HCT116 (cell line): ENCODE data around the gene SND1. TPM values are rescaled to one million over a fixed set of nuclear protein-coding genes. Genes with fewer than 3 reads are reported as not detected.

Experiments
- ATAC-seq: fragments of 200-7000 bp; cut with Tn5 transposase; 2 replicates; pipeline ENCODE4 v1.9.1; 2020; ENCODE audit warnings: mild to moderate bottlenecking, moderate library complexity
- BruUV-seq: library from RNA; stranded (reverse); fragments of 400-500 nt; replicated peaks from 2 replicates; lab custom pipeline; 2021; lab: Mats Ljungman, UMichigan
- CTCF ChIA-PET: fragments of 300-600 bp; sonication (Branson Sonifier 250); formaldehyde crosslinking; loops from one replicate; lab custom pipeline; 2021; ENCODE audit warnings: antibody characterized with exemption; lab: Charles Lee
- POLR2A ChIA-PET: fragments of 300-600, 350-600 bp; sonication (Branson Sonifier 250); formaldehyde crosslinking; loops from one replicate; lab custom pipeline; 2021; ENCODE audit warnings: antibody characterized with exemption; lab: Charles Lee
- RAD21 ChIA-PET, 2 experiments: fragments of 300-600 bp; sonication (Branson Sonifier 250); formaldehyde crosslinking; loops; one replicate each; lab custom pipeline; 2023; ENCODE audit warnings: low total read pairs in 2 of 2; ENCODE audit not compliant: uncharacterized antibody in 2 of 2, unreplicated experiment in 2 of 2, low non-redundant PET in 1 of 2; lab: Charles Lee
- DNase-seq: peaks from one replicate; pipeline ENCODE4 v3.0.0-alpha.2; 2010; ENCODE audit warnings: low read depth, low spot score
- H2AFZ ChIP-seq: fragments of 200-600 bp; shearing (Covaris generic), sonication (generic); 2 replicates; pipeline ENCODE4 v1.6.1; 2017; ENCODE audit warnings: low read depth, mixed run types, mixed read lengths, antibody characterized with exemption, low read length; ENCODE audit not compliant: poor library complexity, severe bottlenecking
- H3K27ac ChIP-seq: 2 replicates; pipeline ENCODE4 v1.5.1; 2012; ENCODE audit warnings: low read depth, low read length
- H3K27me3 ChIP-seq: fragments of 200-600 bp; sonication (generic); 2 replicates; pipeline ENCODE4 v1.6.1; 2016; ENCODE audit warnings: mixed run types, low read length, mixed read lengths; ENCODE audit not compliant: insufficient read depth
- H3K36me3 ChIP-seq, 2 experiments: fragments of 200-500 bp in 1 of 2; fragments of 200-600 bp in 1 of 2; sonication (Bioruptor generic) in 1 of 2; sonication (generic) in 1 of 2; 2 replicates each; pipeline versions ENCODE4 v1.5.1 to v1.6.1; 2014 to 2016; ENCODE audit warnings: low read length in 2 of 2, inconsistent platforms in 1 of 2, mixed read lengths in 1 of 2, mixed run types in 1 of 2; ENCODE audit not compliant: insufficient read depth in 2 of 2, control insufficient read depth in 1 of 2
- H3K4me1 ChIP-seq, 2 experiments: fragments of 200-600 bp in 1 of 2; sonication (generic) in 1 of 2; 2 replicates each; pipeline versions ENCODE4 v1.5.1 to v1.6.1; 2012 to 2017; ENCODE audit warnings: low read length in 2 of 2, inconsistent platforms in 1 of 2, mild to moderate bottlenecking in 1 of 2, mixed read lengths in 1 of 2, mixed run types in 1 of 2, moderate library complexity in 1 of 2; ENCODE audit not compliant: insufficient read depth in 2 of 2, control insufficient read depth in 1 of 2
- H3K4me2 ChIP-seq: fragments of 200-600 bp; sonication (generic); 2 replicates; pipeline ENCODE4 v1.6.1; 2017; ENCODE audit warnings: mixed run types, low read length, mixed read lengths
- H3K4me3 ChIP-seq, 2 experiments: fragments of 200-600 bp in 1 of 2; sonication (generic) in 1 of 2; replicated peaks in 1 of 2; 2 replicates each; pipeline ENCODE4 v1.5.1; 2011 to 2016; ENCODE audit warnings: low read length in 2 of 2, control low read depth in 1 of 2, low read depth in 1 of 2, mild to moderate bottlenecking in 1 of 2, mixed read lengths in 1 of 2, mixed run types in 1 of 2
- H3K79me2 ChIP-seq: fragments of 200-600 bp; sonication (generic); 2 replicates; pipeline ENCODE4 v1.6.1; 2017; ENCODE audit warnings: mild to moderate bottlenecking, mixed run types, low read length, moderate library complexity, mixed read lengths; ENCODE audit not compliant: insufficient read depth
- H3K9ac ChIP-seq: fragments of 200-600 bp; sonication (generic); 2 replicates; pipeline ENCODE4 v1.6.1; 2016; ENCODE audit warnings: low read length, mixed read lengths
- H3K9me2 ChIP-seq: fragments of 200-600 bp; sonication (generic), shearing (Covaris generic); 2 replicates; pipeline ENCODE4 v1.6.1; 2017; ENCODE audit warnings: mixed run types, mild to moderate bottlenecking, moderate library complexity; ENCODE audit not compliant: insufficient read depth
- H3K9me3 ChIP-seq, 2 experiments: fragments of 200-500 bp in 1 of 2; fragments of 200-600 bp in 1 of 2; sonication (Bioruptor generic) in 1 of 2; sonication (generic) in 1 of 2; 2 replicates each; pipeline ENCODE4 v1.6.1; 2014 to 2017; ENCODE audit warnings: low read length in 2 of 2, mixed read lengths in 2 of 2, inconsistent platforms in 1 of 2, low read depth in 1 of 2, mild to moderate bottlenecking in 1 of 2, mixed run types in 1 of 2, moderate library complexity in 1 of 2; ENCODE audit not compliant: control insufficient read depth in 1 of 2, insufficient read depth in 1 of 2
- H4K20me1 ChIP-seq: fragments of 200-600 bp; sonication (generic), shearing (Covaris generic); 2 replicates; pipeline ENCODE4 v1.6.1; 2017; ENCODE audit warnings: mixed run types, mild to moderate bottlenecking, moderate library complexity; ENCODE audit not compliant: insufficient read depth
- CBX3 ChIP-seq: IDR thresholded peaks from 2 replicates; pipeline ENCODE4 v1.6.1; 2012; ENCODE audit warnings: low read depth
- CEBPB ChIP-seq: IDR thresholded peaks from 2 replicates; pipeline ENCODE4 v1.6.1; 2012; ENCODE audit warnings: low read depth
- CTCF ChIP-seq, 3 experiments: fragments of 200-600 bp in 1 of 3; sonication (generic) in 1 of 3; IDR thresholded peaks in 2 of 3; conservative IDR thresholded peaks in 1 of 3; 2 replicates each; pipeline ENCODE4 v1.5.1; 2012 to 2017; ENCODE audit warnings: low read depth in 2 of 3, low read length in 2 of 3, antibody characterized with exemption in 1 of 3, borderline replicate concordance in 1 of 3, control low read depth in 1 of 3, mild to moderate bottlenecking in 1 of 3, mixed read lengths in 1 of 3, mixed run types in 1 of 3, moderate library complexity in 1 of 3; ENCODE audit not compliant: insufficient read depth in 1 of 3
- EGR1 ChIP-seq: IDR thresholded peaks from 2 replicates; pipeline ENCODE4 v1.6.1; 2012; ENCODE audit warnings: low read depth
- ELF1 ChIP-seq: IDR thresholded peaks from 2 replicates; pipeline ENCODE4 v1.6.1; 2012; ENCODE audit warnings: low read depth, borderline replicate concordance
- EZH2 ChIP-seq: fragments of 200-600 bp; sonication (generic); IDR thresholded peaks from 2 replicates; pipeline ENCODE4 v1.6.1; 2017; ENCODE audit warnings: antibody characterized with exemption, mixed run types
- EZH2phosphoT487 ChIP-seq: fragments of 200-600 bp; IDR thresholded peaks from 2 replicates; pipeline ENCODE4 v1.6.1; 2018; ENCODE audit warnings: antibody characterized with exemption, borderline replicate concordance
- FOSL1 ChIP-seq: IDR thresholded peaks from 2 replicates; pipeline ENCODE4 v1.6.1; 2012; ENCODE audit warnings: low read depth
- JUND ChIP-seq: IDR thresholded peaks from 2 replicates; pipeline ENCODE4 v1.6.1; 2012
- POLR2A ChIP-seq: IDR thresholded peaks from 2 replicates; pipeline ENCODE4 v1.7.0; 2011; ENCODE audit warnings: borderline replicate concordance; ENCODE audit not compliant: insufficient read depth, insufficient read length; ENCODE audit errors: extremely low read depth
- RAD21 ChIP-seq: IDR thresholded peaks from 2 replicates; pipeline ENCODE4 v1.6.1; 2012; ENCODE audit warnings: low read depth, mild to moderate bottlenecking
- SIN3A ChIP-seq: IDR thresholded peaks from 2 replicates; pipeline ENCODE4 v1.6.1; 2012; ENCODE audit warnings: low read depth
- TCF7L2 ChIP-seq: IDR thresholded peaks from 2 replicates; pipeline ENCODE4 v1.7.0; 2011; ENCODE audit warnings: borderline replicate concordance, inconsistent platforms; ENCODE audit not compliant: insufficient read depth, insufficient read length; ENCODE audit errors: extremely low read depth
- ZNF274 ChIP-seq: fragments of 200-500 bp; sonication (Bioruptor generic); IDR thresholded peaks from 2 replicates; pipeline ENCODE4 v1.6.1; 2014; ENCODE audit warnings: mild to moderate bottlenecking, low read depth, low read length, inconsistent platforms
- intact Hi-C: fragments of 100-400 bp; cut with micrococcal nuclease; formaldehyde crosslinking; loops from 2 replicates; pipeline ENCODE4 v1.10.0; 2022
- total RNA-seq: library from RNA; stranded (reverse); gene quantifications from one replicate; pipeline ENCODE4 v1.2.1, GENCODE V29; 2021; ENCODE audit not compliant: unreplicated experiment
- TF ChIP-seq, protein P1 (sequence below): IDR thresholded peaks from 2 replicates; pipeline ENCODE4 v1.6.1; 2012; ENCODE audit warnings: low read depth
- TF ChIP-seq, protein P2 (sequence below): IDR thresholded peaks from 2 replicates; pipeline ENCODE4 v1.6.1; 2012

Gene SND1
- total RNA-seq, 1 experiment from 2014 or later = 169 TPM

DNA sequence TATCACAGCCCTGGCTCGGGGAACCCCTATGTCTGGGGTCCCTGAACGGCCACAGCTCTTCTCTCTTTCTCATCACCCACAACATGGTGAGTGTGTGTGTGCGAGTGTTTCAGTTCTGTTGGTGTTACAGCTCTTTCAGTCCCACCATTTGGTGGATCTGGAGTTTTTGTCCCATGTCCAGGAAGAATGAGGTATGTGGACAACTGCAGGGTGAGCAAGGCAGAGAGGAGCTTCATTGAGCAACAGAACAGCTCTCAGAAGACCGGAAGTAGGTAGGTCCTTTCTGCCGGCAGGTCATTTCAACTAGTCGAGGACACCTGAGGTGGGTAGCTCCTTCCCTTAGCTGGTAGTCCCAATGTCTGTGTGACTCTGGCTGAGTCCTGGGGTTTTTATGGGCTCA lies 43.5 kb upstream of the SND1 start (continued):
- no peak for TF ChIP-seq CTCF (IDR thresholded peaks at IDR 0.05 in 2 of 3, conservative IDR thresholded peaks at IDR 0.05 in 1 of 3; ENCODE audit: borderline replicate concordance in 1 of 3, insufficient read depth in 1 of 3, low read depth in 2 of 3, low read length in 2 of 3)
- no peak for TF ChIP-seq ELF1
- TF ChIP-seq SIN3A = no peak
- no peak for TF ChIP-seq EZH2phosphoT487
- no peak for TF ChIP-seq CBX3

- CTCF ChIA-PET = no interaction called here
- Histone ChIP-seq H3K27ac (no peak overlapping the region), H3K9me3 (peaks cover 0 to 6% of the 10 kb centered on the region in 2 experiments; a peak in 1 of 4 replicates), H2AFZ (no peak overlapping the region), H3K27me3 (peaks cover 11% of the 10 kb centered on the region; the same call in 1 of the 2 replicates), H3K36me3 (no peaks in the 10 kb centered on the region), H3K9me2 (no peaks in the 10 kb centered on the region), H3K4me3 (no peak overlapping the region), H3K4me2 (no peak overlapping the region), H3K79me2 (no peaks in the 10 kb centered on the region), H3K9ac (no peak overlapping the region), H3K4me1 (no peaks in the 10 kb centered on the region), H4K20me1 (no peaks in the 10 kb centered on the region)
- RAD21 ChIA-PET = no interaction called here
- no peak for ATAC-seq
- DNase-seq = no peak
- POLR2A ChIA-PET = no interaction called here
- intact Hi-C loops = no loop called here
- TF ChIP-seq CEBPB (no peak), FOSL1 (no peak), JUND (no peak), EZH2phosphoT487 (no peak), EGR1 (no peak), EZH2 (no peak), TCF7L2 (no peak), RAD21 (no peak), ELF1 (no peak), ZNF274 (no peak), POLR2A (no peak)
- TF ChIP-seq, protein P1, sequence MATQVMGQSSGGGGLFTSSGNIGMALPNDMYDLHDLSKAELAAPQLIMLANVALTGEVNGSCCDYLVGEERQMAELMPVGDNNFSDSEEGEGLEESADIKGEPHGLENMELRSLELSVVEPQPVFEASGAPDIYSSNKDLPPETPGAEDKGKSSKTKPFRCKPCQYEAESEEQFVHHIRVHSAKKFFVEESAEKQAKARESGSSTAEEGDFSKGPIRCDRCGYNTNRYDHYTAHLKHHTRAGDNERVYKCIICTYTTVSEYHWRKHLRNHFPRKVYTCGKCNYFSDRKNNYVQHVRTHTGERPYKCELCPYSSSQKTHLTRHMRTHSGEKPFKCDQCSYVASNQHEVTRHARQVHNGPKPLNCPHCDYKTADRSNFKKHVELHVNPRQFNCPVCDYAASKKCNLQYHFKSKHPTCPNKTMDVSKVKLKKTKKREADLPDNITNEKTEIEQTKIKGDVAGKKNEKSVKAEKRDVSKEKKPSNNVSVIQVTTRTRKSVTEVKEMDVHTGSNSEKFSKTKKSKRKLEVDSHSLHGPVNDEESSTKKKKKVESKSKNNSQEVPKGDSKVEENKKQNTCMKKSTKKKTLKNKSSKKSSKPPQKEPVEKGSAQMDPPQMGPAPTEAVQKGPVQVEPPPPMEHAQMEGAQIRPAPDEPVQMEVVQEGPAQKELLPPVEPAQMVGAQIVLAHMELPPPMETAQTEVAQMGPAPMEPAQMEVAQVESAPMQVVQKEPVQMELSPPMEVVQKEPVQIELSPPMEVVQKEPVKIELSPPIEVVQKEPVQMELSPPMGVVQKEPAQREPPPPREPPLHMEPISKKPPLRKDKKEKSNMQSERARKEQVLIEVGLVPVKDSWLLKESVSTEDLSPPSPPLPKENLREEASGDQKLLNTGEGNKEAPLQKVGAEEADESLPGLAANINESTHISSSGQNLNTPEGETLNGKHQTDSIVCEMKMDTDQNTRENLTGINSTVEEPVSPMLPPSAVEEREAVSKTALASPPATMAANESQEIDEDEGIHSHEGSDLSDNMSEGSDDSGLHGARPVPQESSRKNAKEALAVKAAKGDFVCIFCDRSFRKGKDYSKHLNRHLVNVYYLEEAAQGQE = no peak
- TF ChIP-seq, protein P2, sequence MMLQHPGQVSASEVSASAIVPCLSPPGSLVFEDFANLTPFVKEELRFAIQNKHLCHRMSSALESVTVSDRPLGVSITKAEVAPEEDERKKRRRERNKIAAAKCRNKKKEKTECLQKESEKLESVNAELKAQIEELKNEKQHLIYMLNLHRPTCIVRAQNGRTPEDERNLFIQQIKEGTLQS = no peak
- TF ChIP-seq, all 23 proteins: peak for 0
- no TSS peak for BruUV-seq
Measured at GRCh38 chr7:127609297-127609696, 42.7 kb upstream of the SND1 start.
